Hepatic stellate cell (primary cell): Measurements from ENCODE around the gene MAJIN.

Experiments used
- DNase-seq: peaks from one replicate; pipeline ENCODE4 v3.0.0; 2011; ENCODE audit warnings: low spot score

The MAJIN gene

DNA sequence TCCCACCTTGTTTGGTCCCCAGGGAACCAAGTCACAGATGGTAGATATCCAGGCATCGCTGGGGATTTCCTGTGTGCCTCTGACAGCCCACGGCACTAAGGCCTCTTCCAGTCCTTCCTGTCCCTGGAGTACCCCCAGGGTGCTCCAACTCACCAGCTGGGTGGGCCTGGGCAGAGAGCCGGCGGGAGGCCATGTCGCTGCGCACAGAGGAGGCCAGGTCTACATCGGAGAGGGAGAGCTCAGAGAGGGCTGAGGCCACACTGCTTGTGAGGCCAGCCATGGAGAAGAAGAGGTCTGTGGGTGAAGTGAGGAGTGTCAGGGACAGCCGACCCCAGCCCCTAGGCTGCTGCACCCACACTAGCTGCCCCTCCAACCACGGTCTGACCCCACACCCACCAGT lies 60.2 kb downstream of the MAJIN start:
- DNase-seq = no peak

DNA sequence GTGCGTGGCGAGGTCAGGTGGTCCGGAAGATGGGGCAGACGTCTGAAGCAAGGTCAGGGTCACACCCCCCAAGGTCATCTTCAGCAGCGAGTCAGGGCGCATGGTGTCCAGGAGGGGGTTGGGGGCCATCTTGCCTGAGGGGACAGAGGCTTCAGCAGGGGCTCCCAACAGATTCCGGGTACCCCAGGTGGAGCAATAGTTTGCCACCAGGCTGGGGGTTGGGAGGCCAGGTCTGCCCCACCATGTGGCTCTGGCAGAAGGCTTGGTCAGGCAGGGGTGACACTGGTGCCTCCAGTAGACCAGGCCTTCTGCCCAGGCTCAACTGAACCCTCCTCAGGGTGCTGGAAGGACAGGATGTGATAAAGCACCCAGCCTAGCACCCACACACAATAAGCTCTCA lies 60.8 kb downstream of the MAJIN start:
- DNase-seq = no peak

DNA sequence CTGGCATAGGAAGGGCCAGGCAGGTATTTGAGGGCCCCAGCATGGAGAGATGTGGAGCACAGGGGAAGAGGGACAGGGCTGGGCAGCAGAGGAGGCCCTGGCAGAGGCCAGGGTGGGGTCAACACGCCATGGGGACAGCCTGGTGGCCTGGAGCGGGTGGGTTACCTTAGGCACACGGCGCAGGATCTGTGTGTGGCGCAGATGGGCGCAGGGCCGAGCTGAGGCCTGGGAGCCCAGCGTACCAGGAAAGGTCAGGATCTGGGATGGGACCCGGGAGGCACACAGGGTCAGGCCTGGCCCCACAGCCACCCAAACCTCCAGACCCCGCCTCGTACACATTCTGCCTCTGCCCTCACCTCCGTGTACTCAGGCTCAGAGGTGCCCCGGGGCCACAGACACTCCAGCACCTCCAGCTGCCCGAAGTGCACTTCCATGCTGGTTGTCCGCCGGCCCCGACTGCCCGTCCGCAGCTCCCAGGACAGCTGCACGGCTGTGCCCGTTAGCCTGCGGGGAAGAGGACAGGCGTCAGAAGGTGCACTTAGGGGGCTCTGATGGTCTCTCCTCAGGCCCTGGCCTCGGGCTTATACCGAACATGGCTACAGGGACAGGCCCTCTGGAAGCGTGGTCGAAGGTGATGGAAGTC lies 61.3 kb downstream of the MAJIN start:
- DNase-seq = no peak

DNA sequence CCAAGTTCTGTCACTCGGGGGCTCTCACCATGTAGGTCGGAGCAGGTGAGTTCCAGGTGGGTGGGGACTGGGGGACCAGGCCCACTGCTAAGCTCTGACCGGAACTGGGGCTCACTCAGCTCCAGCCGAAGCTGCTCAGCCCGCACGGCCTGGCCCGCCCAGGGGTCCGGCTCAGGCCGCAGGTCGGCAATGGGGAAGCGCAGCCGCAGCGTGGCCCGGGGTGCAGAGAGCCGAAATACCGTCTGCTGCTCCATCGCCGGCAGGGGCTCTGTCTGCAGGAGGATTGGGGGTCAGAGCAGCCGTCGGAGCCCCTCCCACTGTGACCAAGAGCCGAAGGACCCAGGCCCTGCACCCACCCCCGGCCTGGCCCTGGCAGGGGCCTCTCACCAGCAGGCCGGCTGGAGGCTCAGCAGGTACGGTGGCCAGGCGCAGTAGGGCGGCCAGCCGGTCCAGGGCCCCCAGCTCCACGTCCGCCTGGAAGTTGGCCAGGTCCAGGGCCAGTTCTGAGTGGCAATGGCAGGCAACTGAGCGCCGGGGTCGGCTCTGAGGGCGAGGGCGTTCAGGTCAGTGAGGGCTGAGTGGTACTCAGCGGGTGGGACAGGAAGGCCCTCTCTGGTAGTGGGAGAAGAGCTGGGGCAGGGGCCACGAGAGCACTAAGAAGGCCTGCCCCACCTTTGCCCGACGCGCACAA lies 62.1 kb downstream of the MAJIN start:
- no peak for DNase-seq

DNA sequence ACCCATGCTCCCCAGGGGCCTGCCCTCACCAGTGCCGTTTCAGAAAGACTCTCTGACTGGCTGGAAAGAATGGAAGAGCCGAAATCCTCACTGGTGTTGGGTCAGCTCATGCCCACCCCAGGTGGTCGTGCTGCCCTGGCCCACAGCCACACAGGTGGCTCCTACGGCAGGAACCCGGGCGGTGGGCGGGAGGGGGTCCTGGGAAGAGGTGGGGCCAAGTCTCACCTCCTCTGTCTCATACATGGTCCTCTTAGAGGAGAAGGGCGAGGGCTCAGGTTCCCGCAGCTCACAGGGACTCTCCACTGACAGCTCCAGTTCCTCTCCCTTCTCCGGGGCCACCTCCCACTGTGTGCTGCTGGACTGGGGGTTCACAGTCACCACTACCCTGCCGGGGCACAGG lies 63.1 kb downstream of the MAJIN start:
- DNase-seq = no peak

DNA sequence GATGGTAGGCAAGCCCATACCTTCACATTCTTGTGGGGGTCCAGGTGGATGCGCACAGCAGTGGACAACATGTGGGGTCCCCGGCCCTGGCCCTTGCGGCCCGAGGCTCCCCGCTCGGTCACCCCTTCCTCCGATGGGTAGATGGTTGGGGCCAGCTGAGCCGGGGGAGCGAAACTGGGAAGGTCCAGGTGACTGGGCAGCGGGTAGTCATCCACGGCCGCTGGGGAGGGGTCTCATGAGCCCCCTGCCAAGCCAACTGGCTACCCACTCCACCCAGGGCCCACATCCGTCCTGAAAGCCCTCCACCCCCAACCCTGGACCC lies 65.6 kb downstream of the MAJIN start:
- no peak for DNase-seq

DNA sequence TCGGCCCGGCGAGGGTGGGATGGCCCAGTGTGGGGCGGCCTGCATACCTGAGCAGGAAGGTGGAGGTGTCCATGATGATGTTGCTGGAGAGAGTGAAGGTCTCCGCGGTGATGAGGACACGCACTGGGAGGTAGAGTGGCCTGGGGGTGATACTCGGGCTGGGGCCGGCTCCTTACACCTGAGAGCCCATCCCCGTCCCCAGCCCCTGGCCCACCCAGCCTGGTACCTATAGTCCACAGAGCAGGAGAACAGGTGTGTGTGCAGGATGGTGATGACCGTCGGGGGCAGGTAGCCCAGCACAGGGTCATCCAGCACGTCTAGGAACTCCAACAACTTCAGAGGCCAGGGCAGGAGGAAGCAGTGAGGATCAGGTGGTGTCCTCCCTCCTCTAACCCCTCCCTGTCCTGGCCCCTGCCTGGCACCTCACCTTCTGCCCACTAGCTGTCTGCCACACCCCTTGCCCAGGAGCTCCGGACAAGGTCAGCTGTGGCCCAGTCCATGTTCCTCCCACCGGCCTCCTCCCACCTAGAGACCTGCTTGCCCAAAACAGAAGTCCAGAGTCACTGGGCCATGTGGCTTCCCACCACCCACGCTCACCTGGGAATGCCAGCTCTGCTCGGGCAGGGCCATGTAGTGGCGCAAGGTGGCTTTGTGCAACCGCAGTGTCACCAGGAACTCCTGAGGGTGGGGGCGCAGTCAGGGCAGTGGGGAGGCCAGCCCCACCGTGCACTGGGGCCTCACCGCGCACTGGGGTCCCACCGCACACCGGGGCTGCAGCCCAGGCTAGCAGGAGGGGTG lies 66.2 kb downstream of the MAJIN start:
- DNase-seq = no peak

DNA sequence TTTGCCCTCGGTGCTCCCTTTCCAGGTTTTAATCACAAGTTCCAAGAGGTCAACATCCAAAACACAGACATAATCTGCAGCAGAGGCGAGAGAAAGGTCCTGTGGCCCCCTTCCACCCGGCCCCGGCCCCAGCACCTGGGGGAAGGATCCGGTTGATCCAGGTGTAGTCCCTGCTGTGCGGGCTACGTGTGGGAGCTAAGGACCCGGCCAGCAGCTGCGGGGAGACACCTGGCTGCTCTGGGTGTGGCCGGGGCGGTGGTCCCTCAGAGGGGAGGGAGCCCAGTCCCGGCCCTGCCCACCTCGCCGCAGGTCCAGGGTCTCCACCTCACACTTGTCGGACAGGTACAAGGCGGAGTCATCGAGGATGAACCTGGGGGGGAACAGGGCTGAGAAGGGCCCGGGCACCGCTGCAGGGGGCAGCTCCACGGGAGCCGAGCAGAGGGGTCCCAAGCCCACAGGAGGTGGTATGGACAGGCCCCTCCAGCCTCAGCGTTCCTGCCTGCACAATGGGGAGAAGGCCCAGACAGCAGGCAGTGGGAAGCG lies 68.5 kb downstream of the MAJIN start:
- no peak for DNase-seq

DNA sequence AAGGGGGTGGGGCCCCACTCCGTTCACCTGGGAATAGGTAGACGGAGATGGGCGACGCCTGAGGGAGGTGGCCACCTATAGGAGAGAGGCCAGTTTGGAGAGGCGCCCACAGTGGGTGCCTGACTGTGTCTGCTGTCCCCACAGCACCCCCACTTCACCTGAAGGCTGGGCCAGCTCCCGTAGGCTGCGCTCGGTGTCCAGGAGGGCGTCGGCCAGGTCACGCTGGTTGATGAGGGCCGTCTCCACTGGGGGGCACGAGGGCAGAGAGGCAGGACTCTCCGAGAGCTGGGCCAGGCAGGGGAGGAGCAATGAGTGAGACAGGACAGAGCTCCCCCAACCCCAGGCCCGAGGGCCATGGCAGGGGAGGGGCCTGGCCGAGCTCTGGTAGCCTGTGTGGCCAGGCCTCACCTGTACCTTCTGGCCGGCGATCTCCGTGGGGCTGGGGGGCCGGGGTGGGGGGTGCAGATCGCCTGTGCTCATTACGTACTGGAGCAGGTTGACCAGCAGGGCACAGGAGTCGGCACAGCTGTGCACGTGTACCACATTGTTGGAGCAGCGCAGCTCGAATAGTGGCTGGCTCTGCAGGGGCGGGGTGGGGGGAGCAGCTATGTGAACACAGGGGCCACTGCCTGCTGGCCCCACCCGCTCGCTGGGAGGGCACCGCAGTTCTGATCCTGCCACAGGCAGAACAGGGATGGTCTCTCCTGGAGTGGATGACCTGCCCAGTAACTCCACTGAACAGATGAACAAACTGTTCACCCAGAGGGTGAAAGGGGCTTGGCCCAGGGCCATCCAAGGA lies 69.6 kb downstream of the MAJIN start:
- no peak for DNase-seq

DNA sequence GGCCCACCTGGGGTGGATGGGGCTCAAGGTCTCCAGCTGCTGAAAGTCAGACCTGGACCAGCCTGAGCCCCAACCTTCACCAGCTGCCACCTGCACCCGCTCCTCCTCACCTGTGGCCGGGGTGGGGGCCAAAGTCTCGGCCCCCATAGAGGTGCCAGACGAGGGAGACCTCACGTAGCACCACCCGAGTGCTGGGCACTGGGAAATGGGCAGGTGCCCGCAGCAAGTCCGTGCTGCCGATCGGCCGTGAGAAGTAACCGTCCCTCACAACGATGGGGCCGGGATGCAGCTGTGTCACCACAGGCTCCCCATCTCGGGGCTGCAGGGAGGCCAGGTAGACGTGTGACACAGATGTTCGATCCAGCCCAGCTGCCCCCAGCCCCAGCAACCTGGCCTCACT lies 71.1 kb downstream of the MAJIN start:
- no peak for DNase-seq

DNA sequence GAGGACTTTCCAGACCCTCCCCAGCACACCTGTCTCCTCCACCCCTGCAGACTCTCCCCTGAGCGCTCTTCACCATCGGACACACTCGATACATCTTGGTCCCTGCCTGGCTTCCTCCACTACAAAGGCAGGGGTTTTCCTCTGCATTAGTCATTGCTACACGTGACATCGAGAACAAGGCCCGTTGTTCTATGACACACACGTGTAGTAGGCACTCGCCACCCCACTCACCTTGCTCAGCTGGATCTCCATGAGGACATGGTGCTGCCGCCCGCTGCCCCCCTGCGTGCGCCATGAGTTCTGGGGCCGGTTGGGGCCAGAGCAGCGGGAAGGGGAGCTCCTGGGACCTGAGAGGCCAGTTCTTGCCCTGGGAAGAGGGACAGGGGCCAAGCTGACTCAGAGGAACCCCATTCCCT lies 71.6 kb downstream of the MAJIN start:
- no peak for DNase-seq

DNA sequence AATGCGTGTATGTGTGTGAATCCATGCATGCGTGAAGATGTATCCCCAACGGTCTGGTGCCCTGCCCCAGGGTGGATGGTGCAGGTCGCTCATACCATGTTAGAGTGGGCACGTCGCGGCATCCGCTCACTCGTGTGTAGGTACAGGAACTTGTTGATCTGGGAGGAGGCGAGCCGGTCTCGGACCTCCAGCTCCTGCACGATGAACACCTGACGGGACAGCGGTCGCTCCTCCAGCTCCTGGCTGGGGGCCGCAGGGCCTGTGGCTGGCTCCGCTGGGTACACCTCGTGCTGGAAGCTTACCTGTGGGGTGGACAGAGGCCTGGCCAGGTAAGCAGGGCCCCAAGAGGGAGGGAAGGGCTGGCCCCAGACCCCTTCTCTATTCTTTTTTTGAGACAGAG lies 73.4 kb downstream of the MAJIN start:
- no peak for DNase-seq

DNA sequence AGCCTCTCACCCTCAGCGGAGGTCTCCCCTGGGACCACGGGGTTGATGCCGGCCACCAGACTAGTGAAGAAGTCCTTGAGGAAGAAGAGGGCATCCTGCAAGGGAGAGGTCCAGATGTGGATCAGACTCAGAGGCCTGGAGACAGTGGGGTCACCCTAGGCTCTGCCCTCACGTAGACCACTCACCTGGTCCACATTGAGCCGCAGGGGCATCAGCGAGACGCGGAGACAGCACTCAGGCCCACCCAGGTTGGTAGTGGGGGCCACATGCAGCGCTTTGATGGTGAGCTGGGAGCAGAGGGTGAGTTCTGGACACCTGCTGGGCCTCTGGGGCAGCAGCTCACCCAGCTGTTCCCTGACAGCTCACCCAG lies 73.8 kb downstream of the MAJIN start:
- no peak for DNase-seq

DNA sequence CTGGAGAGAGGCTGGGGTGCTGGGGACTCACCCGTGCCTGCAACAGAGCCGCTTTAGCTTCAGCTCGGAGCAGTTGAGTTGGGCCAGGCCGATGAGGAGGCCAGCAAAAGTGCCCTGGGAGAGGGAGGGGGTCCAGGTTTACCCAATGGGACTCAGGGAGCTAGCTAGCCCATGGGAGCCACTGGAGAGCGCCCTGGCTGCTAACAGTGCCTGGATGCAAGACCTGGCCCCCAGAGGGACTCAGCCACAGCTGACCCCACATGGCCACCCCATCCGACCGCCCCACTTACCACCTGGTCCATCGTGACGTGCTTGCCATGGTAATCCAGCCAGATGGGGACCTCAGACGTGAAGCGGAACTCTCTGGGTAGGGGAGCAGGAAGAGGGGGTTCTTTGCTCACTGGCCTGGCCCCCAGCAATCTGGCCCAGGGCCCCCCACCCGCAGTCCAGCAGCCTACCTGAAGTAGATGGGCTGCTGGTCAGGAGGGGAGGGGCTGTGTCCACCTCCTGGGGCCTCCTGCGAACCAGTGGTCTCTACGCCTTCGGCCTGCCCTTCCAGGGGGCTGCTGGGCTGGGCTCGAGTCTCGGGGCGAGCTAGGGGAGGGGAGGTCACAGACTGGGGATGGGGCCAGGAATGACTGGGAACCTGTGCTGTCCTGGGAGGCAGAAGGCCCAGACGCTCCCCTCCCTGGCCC lies 74.4 kb downstream of the MAJIN start:
- DNase-seq = no peak

DNA sequence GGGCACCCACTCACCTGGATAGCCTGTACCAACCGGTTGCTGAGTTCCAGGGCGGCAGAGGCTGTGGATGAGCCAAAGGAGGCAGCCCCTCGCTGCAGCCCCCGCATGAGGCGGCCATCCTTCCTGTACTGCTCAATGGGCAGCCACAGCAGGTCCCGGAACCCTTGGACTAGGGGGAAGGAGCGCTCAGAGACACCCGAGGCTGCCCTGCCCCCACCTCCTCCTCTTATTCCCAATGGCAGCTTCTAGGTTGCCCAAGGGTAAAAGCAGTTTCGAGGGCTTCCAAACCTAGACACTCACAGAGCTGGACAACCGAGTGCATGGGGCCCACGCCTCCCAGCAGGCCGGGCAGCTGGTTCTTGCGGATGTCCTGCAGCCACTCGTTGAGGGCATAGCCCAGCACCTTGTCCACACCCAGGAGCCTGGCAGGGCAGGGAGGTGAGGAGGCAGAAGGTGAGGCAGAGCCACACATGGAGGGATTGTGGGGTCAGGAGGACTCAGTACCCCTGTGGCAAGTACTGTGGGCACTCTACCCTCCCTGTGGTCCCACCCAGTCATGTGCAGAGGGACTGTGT lies 75.4 kb downstream of the MAJIN start:
- DNase-seq = no peak

DNA sequence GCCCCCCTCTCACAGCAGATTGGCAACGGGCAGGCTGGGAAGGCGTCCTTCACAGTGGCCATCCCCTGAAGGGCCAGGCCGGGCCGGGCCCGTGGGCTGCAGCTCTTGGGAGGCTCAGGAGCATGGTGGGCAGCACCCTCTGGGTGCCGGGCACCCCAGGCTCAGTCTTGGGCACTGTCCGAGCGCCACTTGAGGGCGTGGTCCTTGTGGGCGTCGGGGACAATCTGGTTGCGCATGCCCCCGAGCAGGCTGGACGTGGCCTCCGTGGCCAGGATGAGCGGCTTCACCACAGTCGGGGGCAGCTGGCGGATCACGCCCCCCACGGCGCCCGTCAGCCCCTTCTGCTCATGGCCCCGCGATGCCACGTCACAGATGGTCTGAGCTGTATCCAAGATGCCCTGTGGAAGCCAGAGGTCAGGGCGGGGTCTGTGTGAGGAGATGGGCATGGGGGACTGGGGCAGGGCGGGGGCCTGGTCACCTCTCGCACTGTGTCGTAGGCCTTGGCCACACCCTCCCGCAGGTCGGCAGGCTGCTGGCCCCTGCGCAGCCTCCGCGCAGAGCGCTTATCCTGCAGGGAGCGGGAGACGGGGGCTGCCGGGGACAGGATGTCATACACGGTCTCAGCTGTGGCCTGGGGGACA lies 77.0 kb downstream of the MAJIN start:
- DNase-seq = no peak

DNA sequence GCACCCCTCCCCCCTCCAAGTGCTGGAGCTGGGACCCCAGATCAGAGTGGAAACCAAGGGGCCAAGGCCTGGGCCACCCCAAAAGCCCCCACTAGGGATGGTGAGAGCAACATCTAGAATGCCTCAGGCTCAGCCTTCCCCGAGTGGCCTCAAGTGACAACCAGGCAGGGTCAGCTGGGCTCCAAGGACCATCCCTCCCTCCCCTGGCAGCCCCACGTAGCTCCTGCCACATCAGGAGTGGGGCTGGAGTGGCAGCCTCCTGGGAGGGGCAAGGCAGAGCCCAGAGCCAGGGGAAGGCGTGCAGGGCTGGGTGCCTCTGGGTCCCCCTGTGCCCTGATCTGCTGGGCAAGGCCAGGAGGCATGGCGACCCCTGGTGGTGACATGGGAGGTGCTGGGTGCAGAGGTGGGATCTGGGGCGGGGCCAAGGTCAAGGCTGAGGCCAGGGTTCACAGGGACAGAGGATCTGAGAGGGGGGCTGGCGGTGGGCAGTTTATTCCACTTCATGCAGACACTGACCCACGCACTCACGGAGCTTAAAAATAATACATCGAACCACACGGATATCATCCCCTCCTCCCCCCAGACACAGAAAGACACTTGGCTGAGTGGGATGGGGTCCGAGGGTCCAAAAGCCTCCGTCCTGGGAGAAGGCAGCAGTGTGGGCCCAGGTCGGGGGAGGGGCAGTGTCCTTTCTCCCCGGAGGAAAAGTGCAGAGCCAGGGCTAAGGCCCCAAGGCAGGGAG lies 77.7 kb downstream of the MAJIN start:
- peak; percentile 82 for DNase-seq

DNA sequence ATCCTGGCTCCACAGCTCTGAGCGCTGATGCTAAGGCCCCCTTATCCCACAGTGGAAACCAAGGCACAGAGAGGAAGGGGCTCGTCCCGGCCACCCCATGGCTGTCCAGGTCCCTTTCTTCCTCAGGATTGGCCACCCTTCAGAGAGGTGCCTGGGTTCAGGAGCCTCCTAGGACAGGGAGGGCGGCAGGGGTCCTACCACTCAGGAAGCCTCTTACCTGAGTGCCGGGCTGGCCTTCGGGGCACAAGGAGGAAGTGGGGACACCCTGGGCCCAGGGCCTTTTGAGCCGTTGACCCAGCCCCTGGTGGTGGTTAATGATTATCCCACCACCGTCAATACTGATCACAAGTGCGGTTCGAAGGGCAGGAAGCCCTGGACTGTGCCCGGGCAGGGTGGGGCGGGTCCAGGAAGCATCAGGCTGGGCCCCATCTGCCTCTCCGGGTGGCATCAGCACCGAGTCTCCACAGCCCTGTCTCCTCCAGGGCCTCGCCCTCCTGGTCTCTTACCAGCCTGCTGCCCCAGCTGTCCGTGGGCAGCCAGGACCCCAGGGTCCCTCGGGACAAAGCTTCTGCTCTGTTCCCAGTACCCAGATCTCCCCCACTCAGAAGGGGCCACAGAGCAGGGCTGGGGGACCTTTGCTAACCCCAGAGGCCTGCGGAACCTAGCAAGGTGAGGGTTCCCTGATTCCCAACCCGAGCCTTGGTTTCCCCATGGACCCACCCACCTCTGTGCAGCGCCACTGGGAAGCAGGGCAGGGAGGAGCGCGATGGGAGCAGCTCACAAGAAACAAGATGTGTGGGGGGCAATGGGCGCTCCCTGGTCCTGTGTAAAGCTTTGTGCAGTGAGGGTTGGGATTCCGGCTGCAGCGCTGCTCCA lies 78.5 kb downstream of the MAJIN start:
- DNase-seq = no peak

DNA sequence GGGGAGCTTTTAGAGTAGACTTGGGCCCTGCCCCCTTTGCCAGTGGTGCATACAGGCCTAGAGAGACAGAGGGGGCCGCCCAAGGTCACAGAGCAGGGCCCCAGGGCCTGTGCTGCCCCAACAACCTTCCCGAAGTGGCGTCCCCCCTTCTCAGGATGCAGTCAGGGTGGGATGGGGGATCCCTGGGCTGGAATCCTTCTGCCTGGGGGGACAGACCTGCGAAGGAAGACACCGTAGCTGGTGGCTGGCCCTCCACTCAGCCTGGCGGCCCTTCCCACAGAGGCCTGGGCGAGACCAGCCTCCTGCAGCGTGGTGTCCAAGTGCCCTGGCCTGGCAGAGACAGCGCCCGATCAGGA lies 79.1 kb downstream of the MAJIN start:
- DNase-seq = no peak
